CD4-positive, alpha-beta T cell (primary cell): ENCODE data around the gene DMRT3. TPM values are rescaled to one million over a fixed set of nuclear protein-coding genes. Genes with fewer than 3 reads are reported as not detected.

ENCODE experiments used
- ATAC-seq: fragments of 200-7000 bp; cut with Tn5 transposase; one replicate; pipeline ENCODE4 v1.10.0; 2022; ENCODE audit warnings: mild to moderate bottlenecking; ENCODE audit not compliant: poor library complexity
- CTCF ChIA-PET: fragments of 350-600 bp; sonication (Branson Sonifier 250); formaldehyde crosslinking; loops from one replicate; lab custom pipeline; 2021; ENCODE audit warnings: antibody characterized with exemption, inconsistent platforms; lab: Charles Lee
- POLR2A ChIA-PET: fragments of 350-600 bp; sonication (Branson Sonifier 250); formaldehyde crosslinking; loops from one replicate; lab custom pipeline; 2021; ENCODE audit warnings: antibody characterized with exemption, inconsistent platforms; lab: Charles Lee
- DNase-seq, 14 experiments: peaks; one replicate each; pipeline ENCODE4 v3.0.0-alpha.2; 2013 to 2020; ENCODE audit warnings: mixed read lengths in 2 of 14
- H3K27ac ChIP-seq, 2 donors: one replicate each; pipeline versions ENCODE4 v1.5.1 to v1.7.0; 2013; ENCODE audit warnings: low read length in 2 of 2, low read depth in 1 of 2, mild to moderate bottlenecking in 1 of 2
- H3K27me3 ChIP-seq, 2 experiments: 1 replicate in 1 of 2; 2 replicates in 1 of 2; pipeline versions ENCODE4 v1.6.1 to v1.7.0; 2013; ENCODE audit warnings: low read length in 2 of 2, control low read depth in 1 of 2, mild to moderate bottlenecking in 1 of 2, moderate library complexity in 1 of 2; ENCODE audit not compliant: insufficient read depth in 2 of 2, control insufficient read depth in 1 of 2
- H3K36me3 ChIP-seq: one replicate; pipeline ENCODE4 v1.6.1; 2013; ENCODE audit warnings: low read length, control low read depth; ENCODE audit not compliant: insufficient read depth
- H3K4me1 ChIP-seq: one replicate; pipeline ENCODE4 v1.6.1; 2013; ENCODE audit warnings: low read length, control low read depth; ENCODE audit not compliant: insufficient read depth
- H3K4me3 ChIP-seq: one replicate; pipeline ENCODE4 v1.5.1; 2013; ENCODE audit warnings: mild to moderate bottlenecking, low read length, moderate library complexity
- H3K9me3 ChIP-seq, 2 experiments: 1 replicate in 1 of 2; 2 replicates in 1 of 2; pipeline versions ENCODE4 v1.6.1 to v1.7.0; 2013; ENCODE audit warnings: low read length in 2 of 2, mild to moderate bottlenecking in 2 of 2, control low read depth in 1 of 2, moderate library complexity in 1 of 2; ENCODE audit not compliant: control insufficient read depth in 1 of 2, insufficient read depth in 1 of 2
- H3K27ac Mint-ChIP-seq: one replicate; pipeline ENCODE4 v1.8.0; 2020; ENCODE audit warnings: mixed read lengths
- H3K27me3 Mint-ChIP-seq: one replicate; pipeline ENCODE4 v1.8.0; 2021; ENCODE audit warnings: mixed read lengths
- H3K36me3 Mint-ChIP-seq: one replicate; pipeline ENCODE4 v1.8.0; 2021; ENCODE audit warnings: low read depth, mixed read lengths
- H3K4me1 Mint-ChIP-seq: one replicate; pipeline ENCODE4 v1.8.0; 2021; ENCODE audit warnings: low read depth, mixed read lengths
- H3K4me3 Mint-ChIP-seq: one replicate; pipeline ENCODE4 v1.8.0; 2020; ENCODE audit warnings: mild to moderate bottlenecking, mixed read lengths
- H3K9me3 Mint-ChIP-seq: one replicate; pipeline ENCODE4 v1.8.0; 2020; ENCODE audit warnings: mixed read lengths
- intact Hi-C, 2 experiments: fragments of 100-400 bp; cut with DNase I in 1 of 2; cut with micrococcal nuclease in 1 of 2; formaldehyde crosslinking; loops; one replicate each; pipeline versions ENCODE4 v1.15.1 to v1.9.0; 2023 to 2025; cut with DNase I, micrococcal nuclease
- total RNA-seq, 174 experiments: library from RNA in 2 of 174; stranded (reverse) in 2 of 174; gene quantifications; one replicate each; pipeline ENCODE4 v1.2.3 and lab custom pipeline; 2021 to 2026
- TF ChIP-seq, protein P1 (sequence below): fragments of 200-600 bp; IDR thresholded peaks from one replicate; pipeline ENCODE4 v1.8.0; 2022; ENCODE audit warnings: antibody characterized with exemption, mild to moderate bottlenecking

Gene DMRT3
- total RNA-seq, 2 experiments from 2014 or later = not detected

DNA sequence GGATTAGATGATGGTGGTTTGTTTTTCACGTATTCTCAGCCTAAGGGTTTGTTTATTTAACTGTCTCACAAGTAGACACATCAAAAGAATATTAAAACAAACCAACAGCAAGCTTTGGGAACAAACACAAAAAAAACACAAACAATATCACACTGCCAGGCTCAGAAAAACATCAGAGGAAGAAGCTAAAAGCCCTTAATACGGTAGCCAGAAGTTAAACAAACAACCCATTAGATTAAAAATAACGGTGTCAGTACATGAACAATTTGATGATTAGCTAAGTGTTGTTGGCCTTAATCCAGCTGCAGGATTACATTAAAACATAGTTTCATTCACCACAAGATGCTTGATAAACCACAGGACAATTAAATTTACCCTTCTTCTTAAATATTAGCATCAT is 57.8 kb downstream of the DMRT3 start:
- Histone ChIP-seq H3K36me3 (no peaks in the 10 kb centered on the region), H3K27ac (no peak overlapping the region), H3K4me3 (no peak overlapping the region), H3K9me3 (no peaks in the 10 kb centered on the region), H3K27me3 (peaks cover 10 to 35% of the 10 kb centered on the region in 2 experiments), H3K4me1 (no peaks in the 10 kb centered on the region)
- ATAC-seq = no peak
- H3K27me3 Mint-ChIP-seq = peaks cover 63% of the 10 kb centered on the region
- intact Hi-C loops = no loop called here
- H3K4me3 Mint-ChIP-seq = no peak overlapping the region
- no peak for DNase-seq
- H3K9me3 Mint-ChIP-seq = no peaks in the 10 kb centered on the region
- TF ChIP-seq, protein P1, sequence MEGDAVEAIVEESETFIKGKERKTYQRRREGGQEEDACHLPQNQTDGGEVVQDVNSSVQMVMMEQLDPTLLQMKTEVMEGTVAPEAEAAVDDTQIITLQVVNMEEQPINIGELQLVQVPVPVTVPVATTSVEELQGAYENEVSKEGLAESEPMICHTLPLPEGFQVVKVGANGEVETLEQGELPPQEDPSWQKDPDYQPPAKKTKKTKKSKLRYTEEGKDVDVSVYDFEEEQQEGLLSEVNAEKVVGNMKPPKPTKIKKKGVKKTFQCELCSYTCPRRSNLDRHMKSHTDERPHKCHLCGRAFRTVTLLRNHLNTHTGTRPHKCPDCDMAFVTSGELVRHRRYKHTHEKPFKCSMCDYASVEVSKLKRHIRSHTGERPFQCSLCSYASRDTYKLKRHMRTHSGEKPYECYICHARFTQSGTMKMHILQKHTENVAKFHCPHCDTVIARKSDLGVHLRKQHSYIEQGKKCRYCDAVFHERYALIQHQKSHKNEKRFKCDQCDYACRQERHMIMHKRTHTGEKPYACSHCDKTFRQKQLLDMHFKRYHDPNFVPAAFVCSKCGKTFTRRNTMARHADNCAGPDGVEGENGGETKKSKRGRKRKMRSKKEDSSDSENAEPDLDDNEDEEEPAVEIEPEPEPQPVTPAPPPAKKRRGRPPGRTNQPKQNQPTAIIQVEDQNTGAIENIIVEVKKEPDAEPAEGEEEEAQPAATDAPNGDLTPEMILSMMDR = no peak
- no peak overlapping the region for H3K27ac Mint-ChIP-seq
- ChIA-PET POLR2A (no interaction called here), CTCF (no interaction called here)
- no peaks in the 10 kb centered on the region for H3K36me3 Mint-ChIP-seq
- H3K4me1 Mint-ChIP-seq = no peaks in the 10 kb centered on the region

DNA sequence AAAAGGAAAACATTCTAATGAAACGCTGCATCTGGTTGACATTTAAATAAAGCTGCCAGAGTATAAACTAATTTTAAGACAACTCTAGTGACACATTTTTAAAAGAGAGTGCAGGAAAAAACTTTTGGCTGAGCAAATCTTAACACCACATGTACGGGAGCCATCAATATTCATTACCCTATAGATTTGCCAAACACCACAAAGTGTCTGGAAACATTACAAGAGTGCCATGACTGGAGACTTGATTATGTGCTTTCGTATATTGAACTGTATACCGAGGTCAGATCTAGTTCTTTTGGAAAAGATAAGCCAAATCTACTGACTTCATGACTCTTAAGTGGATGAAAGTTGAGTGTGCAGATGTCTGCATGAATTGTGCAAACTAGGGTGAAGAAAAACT is 63.1 kb downstream of the DMRT3 start:
- H3K9me3 ChIP-seq = peaks cover 0 to 4% of the 10 kb centered on the region in 2 experiments
- TF ChIP-seq, protein P1 = no peak
- H3K36me3 Mint-ChIP-seq = no peaks in the 10 kb centered on the region
- peaks cover 6% of the 10 kb centered on the region for H3K4me1 ChIP-seq
- ChIA-PET POLR2A (no interaction called here), CTCF (no interaction called here)
- DNase-seq = no peak
- no peaks in the 10 kb centered on the region for H3K36me3 ChIP-seq
- H3K4me1 Mint-ChIP-seq = peaks cover 18% of the 10 kb centered on the region
- H3K9me3 Mint-ChIP-seq = no peaks in the 10 kb centered on the region
- peaks cover 42 to 67% of the 10 kb centered on the region in 2 experiments for H3K27me3 ChIP-seq
- H3K4me3 Mint-ChIP-seq = no peak overlapping the region
- intact Hi-C loops = no loop called here
- no peak overlapping the region for H3K27ac Mint-ChIP-seq
- peaks cover 82% of the 10 kb centered on the region for H3K27me3 Mint-ChIP-seq
- ATAC-seq = no peak
- no peak overlapping the region for H3K4me3 ChIP-seq
- H3K27ac ChIP-seq = no peak overlapping the region

Other genes starting within 250 kb of the DMRT3 start
- not detected for gene DMRT1, start 135.0 kb upstream of the DMRT3 start, total RNA-seq
- gene DMRT2, start 73.7 kb downstream of the DMRT3 start, total RNA-seq = not detected